Liver (tissue), 3 donors: ENCODE data around the gene CCDC7.

Experiments
- FOXA1 ChIP-seq: IDR thresholded peaks from 2 replicates; pipeline ENCODE4 v1.6.1; 2016; ENCODE audit warnings: antibody characterized with exemption
- GABPA ChIP-seq, 2 donors: IDR thresholded peaks in 1 of 2; conservative IDR thresholded peaks in 1 of 2; 2 replicates each; pipeline ENCODE4 v1.6.1; 2016; ENCODE audit warnings: antibody characterized with exemption in 2 of 2, mild to moderate bottlenecking in 1 of 2, moderate library complexity in 1 of 2
- MAX ChIP-seq: IDR thresholded peaks from 2 replicates; pipeline ENCODE4 v1.6.1; 2016; ENCODE audit warnings: antibody characterized with exemption
- TF ChIP-seq, protein P1 (sequence below): IDR thresholded peaks from 2 replicates; pipeline ENCODE4 v1.6.1; 2016; ENCODE audit warnings: antibody characterized with exemption, mild to moderate bottlenecking
- TF ChIP-seq, protein P2 (sequence below): fragments of 150-350 bp; IDR thresholded peaks from 2 replicates; pipeline ENCODE4 v1.5.1; 2017; ENCODE audit warnings: improper control_type of control experiment, low read depth, low read length; ENCODE audit not compliant: missing input control
- donor health status: healthy.
- donor health status: healthy.

GRCh38 chr10:32618482-32618881, 172.5 kb downstream of the CCDC7 start:
- TF ChIP-seq, protein P1, sequence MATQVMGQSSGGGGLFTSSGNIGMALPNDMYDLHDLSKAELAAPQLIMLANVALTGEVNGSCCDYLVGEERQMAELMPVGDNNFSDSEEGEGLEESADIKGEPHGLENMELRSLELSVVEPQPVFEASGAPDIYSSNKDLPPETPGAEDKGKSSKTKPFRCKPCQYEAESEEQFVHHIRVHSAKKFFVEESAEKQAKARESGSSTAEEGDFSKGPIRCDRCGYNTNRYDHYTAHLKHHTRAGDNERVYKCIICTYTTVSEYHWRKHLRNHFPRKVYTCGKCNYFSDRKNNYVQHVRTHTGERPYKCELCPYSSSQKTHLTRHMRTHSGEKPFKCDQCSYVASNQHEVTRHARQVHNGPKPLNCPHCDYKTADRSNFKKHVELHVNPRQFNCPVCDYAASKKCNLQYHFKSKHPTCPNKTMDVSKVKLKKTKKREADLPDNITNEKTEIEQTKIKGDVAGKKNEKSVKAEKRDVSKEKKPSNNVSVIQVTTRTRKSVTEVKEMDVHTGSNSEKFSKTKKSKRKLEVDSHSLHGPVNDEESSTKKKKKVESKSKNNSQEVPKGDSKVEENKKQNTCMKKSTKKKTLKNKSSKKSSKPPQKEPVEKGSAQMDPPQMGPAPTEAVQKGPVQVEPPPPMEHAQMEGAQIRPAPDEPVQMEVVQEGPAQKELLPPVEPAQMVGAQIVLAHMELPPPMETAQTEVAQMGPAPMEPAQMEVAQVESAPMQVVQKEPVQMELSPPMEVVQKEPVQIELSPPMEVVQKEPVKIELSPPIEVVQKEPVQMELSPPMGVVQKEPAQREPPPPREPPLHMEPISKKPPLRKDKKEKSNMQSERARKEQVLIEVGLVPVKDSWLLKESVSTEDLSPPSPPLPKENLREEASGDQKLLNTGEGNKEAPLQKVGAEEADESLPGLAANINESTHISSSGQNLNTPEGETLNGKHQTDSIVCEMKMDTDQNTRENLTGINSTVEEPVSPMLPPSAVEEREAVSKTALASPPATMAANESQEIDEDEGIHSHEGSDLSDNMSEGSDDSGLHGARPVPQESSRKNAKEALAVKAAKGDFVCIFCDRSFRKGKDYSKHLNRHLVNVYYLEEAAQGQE: no peak
- TF ChIP-seq MAX (no peak), GABPA (IDR thresholded peaks at IDR 0.05 in 1 of 2, conservative IDR thresholded peaks at IDR 0.05 in 1 of 2) (no peak), FOXA1 (no peak)
- TF ChIP-seq, protein P2, sequence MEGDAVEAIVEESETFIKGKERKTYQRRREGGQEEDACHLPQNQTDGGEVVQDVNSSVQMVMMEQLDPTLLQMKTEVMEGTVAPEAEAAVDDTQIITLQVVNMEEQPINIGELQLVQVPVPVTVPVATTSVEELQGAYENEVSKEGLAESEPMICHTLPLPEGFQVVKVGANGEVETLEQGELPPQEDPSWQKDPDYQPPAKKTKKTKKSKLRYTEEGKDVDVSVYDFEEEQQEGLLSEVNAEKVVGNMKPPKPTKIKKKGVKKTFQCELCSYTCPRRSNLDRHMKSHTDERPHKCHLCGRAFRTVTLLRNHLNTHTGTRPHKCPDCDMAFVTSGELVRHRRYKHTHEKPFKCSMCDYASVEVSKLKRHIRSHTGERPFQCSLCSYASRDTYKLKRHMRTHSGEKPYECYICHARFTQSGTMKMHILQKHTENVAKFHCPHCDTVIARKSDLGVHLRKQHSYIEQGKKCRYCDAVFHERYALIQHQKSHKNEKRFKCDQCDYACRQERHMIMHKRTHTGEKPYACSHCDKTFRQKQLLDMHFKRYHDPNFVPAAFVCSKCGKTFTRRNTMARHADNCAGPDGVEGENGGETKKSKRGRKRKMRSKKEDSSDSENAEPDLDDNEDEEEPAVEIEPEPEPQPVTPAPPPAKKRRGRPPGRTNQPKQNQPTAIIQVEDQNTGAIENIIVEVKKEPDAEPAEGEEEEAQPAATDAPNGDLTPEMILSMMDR: no peak
